ENCODE results near the gene CYP4B1. TPM values are rescaled to one million over a fixed set of nuclear protein-coding genes. Genes with fewer than 3 reads are reported as not detected.
"Not testable (repeated sequence)": the region's sequence is repeated elsewhere in the genome, so short reads cannot be mapped to it uniquely, and the experiment has no call there.

The CYP4B1 gene
- total RNA-seq, 1 donor = not detected

DNA sequence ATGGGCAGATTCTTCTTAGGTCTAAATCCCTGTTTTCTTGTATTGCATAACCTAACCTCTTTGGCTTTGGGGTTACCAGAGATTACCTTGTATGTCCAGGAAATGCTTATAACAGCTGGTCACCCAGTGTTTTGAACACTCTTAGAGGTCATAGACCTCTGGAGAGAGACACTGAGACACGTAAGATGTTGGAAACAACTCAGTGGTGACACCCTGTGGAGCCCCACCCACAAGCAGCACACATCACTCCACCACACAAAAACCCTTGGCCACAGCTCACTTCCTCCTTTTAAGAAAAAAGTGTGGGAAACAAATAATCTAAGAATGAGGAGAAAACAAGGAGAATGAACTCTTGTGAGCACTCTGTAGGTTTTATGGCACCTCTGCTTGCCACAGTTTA is 26.3 kb upstream of the CYP4B1 start:
- H3K4me3 ChIP-seq (ENCODE audit: low read length) = no peak overlapping the region
- peaks cover 12% of the 10 kb centered on the region for H3K9me3 ChIP-seq (ENCODE audit: low read depth, low read length)
- H3K27me3 ChIP-seq (ENCODE audit: insufficient read depth, low read length) = no peaks in the 10 kb centered on the region
- no peaks in the 10 kb centered on the region for H3K4me1 ChIP-seq (ENCODE audit: insufficient read depth, low read length)

DNA sequence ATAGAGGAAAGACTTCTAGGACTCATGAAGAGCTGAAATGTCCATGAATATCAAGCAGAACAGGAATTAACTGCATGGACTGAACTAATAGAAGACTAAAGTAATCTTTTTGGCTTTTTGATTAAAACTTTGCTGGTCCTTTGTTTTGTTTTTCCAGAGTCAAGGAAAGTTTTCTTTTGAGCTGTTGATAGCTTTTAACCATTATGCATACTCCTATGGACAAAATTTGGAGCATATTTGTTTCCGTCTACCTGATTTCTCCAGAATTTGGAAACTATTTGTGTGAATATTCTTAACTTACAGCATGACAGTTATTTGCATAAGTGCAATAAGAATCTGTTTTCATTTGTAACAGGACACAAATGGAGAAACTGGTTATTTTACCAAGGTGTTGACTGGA is 24.5 kb upstream of the CYP4B1 start:
- Histone ChIP-seq H3K27me3 (ENCODE audit: insufficient read depth, low read length) (no peaks in the 10 kb centered on the region), H3K4me3 (ENCODE audit: low read length) (no peak overlapping the region), H3K9me3 (ENCODE audit: low read depth, low read length) (peaks cover 12% of the 10 kb centered on the region), H3K4me1 (ENCODE audit: insufficient read depth, low read length) (no peaks in the 10 kb centered on the region)

DNA sequence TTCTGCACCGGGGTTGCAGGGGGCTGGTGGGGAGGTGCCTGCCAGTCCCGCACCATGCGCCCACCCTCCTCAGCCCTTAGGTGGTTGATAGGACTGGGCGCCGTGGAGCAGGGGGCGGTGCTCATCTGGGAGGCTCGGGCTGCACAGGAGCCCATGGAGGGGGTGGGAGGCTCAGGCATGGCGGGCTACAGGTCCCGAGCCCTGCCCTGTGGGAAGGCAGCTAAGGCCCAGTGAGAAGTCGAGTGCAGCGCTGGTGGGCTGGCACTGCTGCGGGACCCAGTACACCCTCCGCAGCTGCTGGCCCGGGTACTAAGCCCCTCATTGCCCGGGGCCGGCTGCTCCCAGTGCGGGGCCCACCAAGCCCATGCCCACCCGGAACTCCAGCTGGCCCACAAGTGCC is 20.4 kb upstream of the CYP4B1 start:
- H3K4me1 ChIP-seq (ENCODE audit: insufficient read depth, low read length); H3K4me3 ChIP-seq (ENCODE audit: low read length); H3K9me3 ChIP-seq (ENCODE audit: low read depth, low read length); H3K27me3 ChIP-seq (ENCODE audit: insufficient read depth, low read length): not testable (repeated sequence)

DNA sequence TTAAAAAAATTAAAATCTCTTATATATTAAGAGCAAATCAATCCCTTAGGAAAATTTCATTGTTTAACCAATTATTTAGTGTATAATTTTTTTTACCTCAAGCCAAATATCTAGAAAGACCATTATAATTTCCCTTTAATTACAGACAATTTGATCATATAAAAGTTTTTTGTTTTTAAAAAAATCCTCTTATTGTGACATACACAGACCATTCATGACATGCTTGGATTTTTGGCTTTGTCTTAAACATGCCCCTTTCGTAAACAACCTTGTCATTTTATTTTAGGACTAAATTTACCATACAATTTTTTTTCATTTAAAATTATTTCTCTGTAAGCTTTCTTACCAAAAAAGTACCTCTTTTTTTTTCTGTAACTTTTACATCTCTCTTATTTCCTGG is 14.2 kb upstream of the CYP4B1 start:
- Histone ChIP-seq H3K9me3 (ENCODE audit: low read depth, low read length) (peaks cover 7% of the 10 kb centered on the region), H3K27me3 (ENCODE audit: insufficient read depth, low read length) (no peaks in the 10 kb centered on the region), H3K4me1 (ENCODE audit: insufficient read depth, low read length) (no peaks in the 10 kb centered on the region), H3K4me3 (ENCODE audit: low read length) (no peak overlapping the region)

DNA sequence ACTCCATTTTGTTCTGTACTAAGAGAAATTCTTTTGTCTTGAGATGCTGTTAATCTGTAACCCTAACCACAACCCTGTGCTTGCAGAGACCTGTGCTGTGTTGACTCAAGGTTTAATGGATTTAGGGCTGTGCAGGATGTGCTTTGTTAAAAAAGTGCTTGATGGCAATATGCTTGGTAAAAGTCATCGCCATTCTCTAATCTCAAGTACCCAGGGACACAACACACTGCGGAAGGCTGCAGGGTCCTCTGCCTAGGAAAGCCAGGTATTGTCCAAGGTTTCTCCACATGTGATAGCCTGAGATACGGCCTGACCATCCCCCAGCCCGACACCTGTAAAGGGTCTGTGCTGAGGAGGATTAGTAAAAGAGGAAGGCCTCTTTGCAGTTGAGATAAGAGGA is 10.2 kb upstream of the CYP4B1 start:
- H3K4me3 ChIP-seq (ENCODE audit: low read length); H3K9me3 ChIP-seq (ENCODE audit: low read depth, low read length); H3K4me1 ChIP-seq (ENCODE audit: insufficient read depth, low read length); H3K27me3 ChIP-seq (ENCODE audit: insufficient read depth, low read length): not testable (repeated sequence)

DNA sequence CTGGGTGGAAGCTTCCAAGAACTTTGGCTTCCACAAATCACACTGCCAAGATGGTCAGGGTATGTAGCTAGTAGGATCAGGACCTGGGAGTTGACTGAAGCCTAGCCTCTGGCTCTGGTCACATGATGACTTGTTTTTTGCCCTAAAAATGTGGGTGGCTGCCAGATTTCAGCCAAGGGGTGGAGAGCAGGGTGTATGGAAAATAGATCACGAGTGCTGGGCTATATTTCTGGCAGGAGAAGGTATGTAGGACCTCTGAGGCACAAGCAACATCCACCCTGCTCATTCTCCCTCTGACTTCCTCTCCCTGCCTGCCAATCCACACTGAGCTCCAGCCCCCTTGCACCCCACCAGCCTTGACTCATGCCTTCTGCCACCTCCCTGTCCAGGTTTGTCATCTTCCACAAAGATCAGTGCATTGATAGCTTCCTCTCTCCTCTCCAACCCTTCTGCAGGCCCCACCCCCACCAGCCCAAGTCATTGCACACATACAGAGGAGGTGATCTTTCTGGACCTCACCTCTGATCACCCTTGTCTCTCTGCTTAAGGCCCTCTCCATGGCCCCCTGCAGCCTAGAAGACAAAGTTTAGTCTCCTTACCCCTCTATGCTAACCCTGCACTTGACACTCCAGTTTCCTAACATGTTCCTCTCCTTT is 8.3 kb upstream of the CYP4B1 start:
- H3K27me3 ChIP-seq (ENCODE audit: insufficient read depth, low read length) = no peaks in the 10 kb centered on the region
- no peak overlapping the region for H3K4me3 ChIP-seq (ENCODE audit: low read length)
- no peaks in the 10 kb centered on the region for H3K4me1 ChIP-seq (ENCODE audit: insufficient read depth, low read length)
- no peaks in the 10 kb centered on the region for H3K9me3 ChIP-seq (ENCODE audit: low read depth, low read length)

DNA sequence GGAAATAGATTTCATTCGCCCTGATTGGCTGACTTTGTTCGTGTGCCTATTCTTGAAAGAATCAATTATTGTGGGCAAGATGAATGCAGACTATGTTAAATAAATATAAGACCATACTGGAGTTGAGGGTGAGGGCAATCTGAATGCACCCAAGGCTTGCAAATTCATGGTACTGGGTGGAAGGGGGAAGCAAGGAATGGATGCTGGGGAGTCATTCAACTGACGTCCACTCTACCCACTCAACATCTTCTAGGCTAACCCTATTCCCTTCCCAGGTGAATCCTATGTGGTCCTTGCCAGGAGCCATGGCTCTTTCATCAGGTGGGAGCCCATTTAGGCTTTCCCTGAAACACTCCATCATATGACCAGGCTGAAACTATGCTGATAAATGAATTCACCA is 5.7 kb upstream of the CYP4B1 start:
- Histone ChIP-seq H3K9me3 (ENCODE audit: low read depth, low read length) (no peaks in the 10 kb centered on the region), H3K27me3 (ENCODE audit: insufficient read depth, low read length) (no peaks in the 10 kb centered on the region), H3K4me1 (ENCODE audit: insufficient read depth, low read length) (no peaks in the 10 kb centered on the region), H3K4me3 (ENCODE audit: low read length) (no peak overlapping the region)

DNA sequence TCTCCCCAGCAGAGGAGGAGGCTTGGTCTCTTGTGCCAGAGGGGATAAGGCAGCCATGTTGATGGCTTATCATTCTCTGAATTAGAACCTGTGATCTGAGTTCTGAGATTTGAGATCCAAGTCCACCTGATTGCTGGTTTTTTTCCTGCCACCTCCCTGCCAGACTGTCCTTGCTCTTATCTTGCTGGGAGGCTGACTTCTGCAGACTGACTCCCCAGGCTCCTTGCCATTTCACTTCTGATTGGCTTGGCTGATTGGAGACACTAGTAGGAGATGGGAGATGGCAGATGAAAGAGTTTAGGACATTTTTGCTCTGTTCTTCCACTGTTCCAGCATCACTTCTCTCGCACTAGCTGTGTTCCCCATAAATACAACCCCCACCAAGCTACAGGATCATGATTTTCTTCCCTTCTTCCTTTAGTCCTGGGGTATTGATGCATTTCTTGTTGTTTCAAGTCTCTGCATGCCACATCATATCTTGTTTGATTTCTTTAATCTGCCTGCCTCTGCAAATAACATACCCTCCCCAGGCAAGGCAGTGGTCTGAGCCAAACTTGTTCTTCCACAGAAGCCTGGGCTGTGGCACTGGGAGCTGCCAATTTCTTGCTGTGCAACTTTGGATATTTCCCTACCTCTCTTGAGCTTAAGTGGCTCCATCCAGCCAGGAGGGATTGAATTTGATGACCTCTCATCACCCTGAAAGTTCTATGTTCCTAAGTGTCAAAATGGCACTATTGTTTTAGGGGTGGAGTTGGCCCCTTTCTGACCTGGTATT is 963 bp upstream of the CYP4B1 start:
- no peak overlapping the region for H3K4me3 ChIP-seq (ENCODE audit: low read length)
- H3K4me1 ChIP-seq (ENCODE audit: insufficient read depth, low read length) = no peaks in the 10 kb centered on the region
- no peaks in the 10 kb centered on the region for H3K27me3 ChIP-seq (ENCODE audit: insufficient read depth, low read length)

DNA sequence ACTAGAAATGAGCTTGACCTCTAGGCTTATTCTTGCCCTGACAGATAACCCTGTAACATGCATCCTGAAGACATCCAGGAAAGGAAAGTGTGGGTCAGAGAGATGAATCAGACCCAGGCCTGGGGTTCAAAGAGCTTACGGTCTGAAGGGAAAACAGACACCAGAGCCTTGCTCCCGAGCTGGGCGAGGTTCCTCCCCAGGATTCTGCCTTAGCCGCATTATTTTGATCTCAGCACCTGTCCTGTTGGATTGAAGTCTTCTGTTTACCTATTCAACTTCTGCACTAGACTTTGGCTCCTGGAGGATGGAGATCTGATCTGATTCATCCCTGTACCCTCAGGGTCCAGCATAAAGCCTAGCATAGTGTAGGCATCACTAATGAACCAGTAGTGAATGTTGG is 1.9 kb downstream of the CYP4B1 start:
- Histone ChIP-seq H3K27me3 (ENCODE audit: insufficient read depth, low read length) (no peaks in the 10 kb centered on the region), H3K4me3 (ENCODE audit: low read length) (no peak overlapping the region), H3K4me1 (ENCODE audit: insufficient read depth, low read length) (no peaks in the 10 kb centered on the region), H3K9me3 (ENCODE audit: low read depth, low read length) (no peaks in the 10 kb centered on the region)

More for the DNA sequence above, 963 bp upstream of the CYP4B1 start:
- H3K9me3 ChIP-seq (ENCODE audit: low read depth, low read length) = no peaks in the 10 kb centered on the region

DNA sequence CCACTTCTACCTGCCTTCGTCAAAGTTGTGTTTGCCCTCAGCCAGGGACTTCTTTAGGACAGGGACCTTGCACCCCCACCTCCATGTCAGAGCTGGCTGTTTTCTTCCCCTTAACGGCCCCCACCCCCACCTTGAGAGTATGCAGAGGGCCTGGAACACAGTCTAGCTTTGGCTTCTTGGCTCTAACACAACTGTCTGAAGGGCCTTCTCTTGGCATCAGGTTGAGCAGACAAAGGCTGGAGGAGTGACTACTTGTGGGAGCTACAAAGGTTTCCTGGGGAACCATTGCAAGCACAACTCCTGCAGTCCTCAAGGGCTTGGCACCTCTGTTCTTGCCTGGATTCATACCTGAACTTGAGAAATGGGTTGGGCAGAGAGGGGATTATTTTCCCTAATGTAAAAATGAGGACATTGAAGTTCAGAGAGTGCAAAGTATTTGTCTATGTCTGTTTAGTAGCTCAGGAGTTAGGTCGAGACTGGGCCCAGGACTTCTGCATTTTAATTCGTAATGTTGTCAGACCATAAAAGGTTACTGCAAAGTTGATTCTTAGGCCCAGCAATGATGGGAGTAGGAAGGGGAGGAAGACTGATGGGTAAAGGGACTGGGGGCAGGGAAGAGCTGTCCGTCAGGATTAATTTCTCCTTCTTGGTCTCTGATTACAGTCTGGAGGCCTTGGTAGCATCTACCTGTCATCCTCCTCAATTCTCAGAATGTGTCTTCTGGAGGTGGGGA is 2.6 kb downstream of the CYP4B1 start:
- Histone ChIP-seq H3K27me3 (ENCODE audit: insufficient read depth, low read length) (no peaks in the 10 kb centered on the region), H3K4me1 (ENCODE audit: insufficient read depth, low read length) (no peaks in the 10 kb centered on the region), H3K4me3 (ENCODE audit: low read length) (no peak overlapping the region), H3K9me3 (ENCODE audit: low read depth, low read length) (no peaks in the 10 kb centered on the region)

DNA sequence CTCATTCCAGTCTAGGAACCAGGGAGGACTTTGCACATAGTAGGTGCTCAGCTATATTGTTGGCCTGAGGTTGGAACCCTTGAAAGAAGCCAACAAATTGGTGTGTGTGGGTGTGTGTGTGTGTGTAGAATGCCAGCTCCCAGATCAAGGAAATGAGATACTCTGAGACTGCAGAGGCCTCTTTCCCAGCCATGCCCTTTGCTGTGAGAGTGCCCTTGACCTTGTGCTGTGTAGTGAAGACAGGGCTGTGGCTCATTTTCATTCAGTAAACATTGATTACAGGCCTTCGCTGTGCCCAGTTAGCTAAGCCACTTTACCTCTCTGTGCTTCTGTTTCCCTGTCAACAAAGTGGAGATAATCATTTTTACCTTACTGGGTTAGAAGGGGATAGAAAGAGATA is 3.2 kb downstream of the CYP4B1 start:
- no peak overlapping the region for H3K4me3 ChIP-seq (ENCODE audit: low read length)
- no peaks in the 10 kb centered on the region for H3K4me1 ChIP-seq (ENCODE audit: insufficient read depth, low read length)
- H3K27me3 ChIP-seq (ENCODE audit: insufficient read depth, low read length) = no peaks in the 10 kb centered on the region
- no peaks in the 10 kb centered on the region for H3K9me3 ChIP-seq (ENCODE audit: low read depth, low read length)

DNA sequence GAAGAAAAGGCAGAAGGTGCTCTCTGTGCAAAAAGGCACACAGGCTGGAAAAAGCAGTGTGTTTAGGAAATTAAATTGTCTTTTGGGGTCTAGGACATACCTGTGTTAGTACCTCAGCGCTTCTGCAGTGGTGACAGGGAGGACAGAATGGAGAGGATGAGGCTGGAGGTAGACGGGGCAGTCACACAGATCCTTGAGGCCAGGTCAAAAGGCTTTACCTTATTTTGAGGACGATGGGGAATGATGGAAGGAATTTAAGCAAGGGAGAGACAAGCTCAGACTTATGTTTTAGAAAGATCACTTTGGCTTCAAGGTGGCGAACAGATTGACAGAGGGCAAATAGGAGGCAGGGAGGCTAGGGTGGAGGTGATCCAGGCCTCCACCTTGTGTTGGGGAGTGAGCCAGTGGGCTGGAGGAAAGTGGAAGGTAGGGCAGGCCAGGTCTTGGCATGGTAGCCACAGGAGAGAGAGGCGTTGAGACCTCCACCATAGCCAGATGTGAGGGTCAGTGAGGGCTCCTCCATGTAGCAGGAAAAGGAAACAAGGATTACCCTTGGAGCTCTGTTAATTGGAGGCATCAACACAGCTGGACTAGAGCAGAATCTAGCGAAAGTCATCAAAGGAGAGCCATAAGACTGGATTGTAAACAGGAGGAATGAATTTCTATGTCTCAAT is 4.2 kb downstream of the CYP4B1 start:
- Histone ChIP-seq H3K27me3 (ENCODE audit: insufficient read depth, low read length) (no peaks in the 10 kb centered on the region), H3K4me1 (ENCODE audit: insufficient read depth, low read length) (no peaks in the 10 kb centered on the region), H3K4me3 (ENCODE audit: low read length) (no peak overlapping the region), H3K9me3 (ENCODE audit: low read depth, low read length) (no peaks in the 10 kb centered on the region)

DNA sequence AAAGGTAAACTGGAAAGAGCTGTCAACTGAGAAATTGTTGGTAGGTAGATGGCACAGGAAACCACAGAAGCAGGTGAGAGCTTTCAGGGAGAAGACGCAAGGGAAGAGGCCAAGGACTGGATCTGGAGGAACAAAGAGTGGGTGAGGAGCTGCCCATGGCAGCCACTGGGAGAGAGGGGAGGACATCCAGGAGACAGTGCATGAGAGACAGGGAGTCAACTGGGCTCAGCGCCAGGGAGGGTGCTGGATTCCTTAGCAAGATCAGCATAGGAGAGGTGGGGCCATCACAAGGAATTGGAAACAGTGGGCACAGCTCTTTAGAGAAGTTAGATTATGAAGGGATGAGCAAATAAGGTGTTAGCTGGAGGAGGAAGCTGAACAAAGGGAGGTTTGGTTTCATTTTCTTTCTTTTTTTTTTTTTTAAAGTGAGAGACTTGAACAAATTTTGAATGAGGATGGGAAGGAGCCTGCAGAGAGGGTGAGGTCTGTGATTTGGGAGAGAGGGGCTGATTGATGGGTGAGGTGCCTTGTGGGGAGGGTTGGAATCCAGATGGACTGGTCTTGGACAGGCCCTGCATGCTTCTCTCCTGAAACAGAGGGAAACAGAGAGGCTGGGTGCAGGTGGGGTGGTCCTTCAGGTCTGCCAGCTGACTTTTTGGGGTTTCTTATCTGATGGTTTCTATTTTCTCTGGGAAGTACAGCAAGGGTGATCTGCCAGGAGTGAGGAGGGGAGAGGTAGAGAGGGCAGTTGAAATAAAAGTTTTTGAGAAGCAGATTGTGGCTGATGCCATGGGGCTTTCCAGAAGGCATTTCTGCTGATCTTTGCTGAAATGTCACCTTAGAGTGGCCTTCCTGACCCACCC is 5.4 kb downstream of the CYP4B1 start:
- H3K4me1 ChIP-seq (ENCODE audit: insufficient read depth, low read length) = no peaks in the 10 kb centered on the region
- H3K4me3 ChIP-seq (ENCODE audit: low read length) = no peak overlapping the region
- no peaks in the 10 kb centered on the region for H3K9me3 ChIP-seq (ENCODE audit: low read depth, low read length)
- no peaks in the 10 kb centered on the region for H3K27me3 ChIP-seq (ENCODE audit: insufficient read depth, low read length)

DNA sequence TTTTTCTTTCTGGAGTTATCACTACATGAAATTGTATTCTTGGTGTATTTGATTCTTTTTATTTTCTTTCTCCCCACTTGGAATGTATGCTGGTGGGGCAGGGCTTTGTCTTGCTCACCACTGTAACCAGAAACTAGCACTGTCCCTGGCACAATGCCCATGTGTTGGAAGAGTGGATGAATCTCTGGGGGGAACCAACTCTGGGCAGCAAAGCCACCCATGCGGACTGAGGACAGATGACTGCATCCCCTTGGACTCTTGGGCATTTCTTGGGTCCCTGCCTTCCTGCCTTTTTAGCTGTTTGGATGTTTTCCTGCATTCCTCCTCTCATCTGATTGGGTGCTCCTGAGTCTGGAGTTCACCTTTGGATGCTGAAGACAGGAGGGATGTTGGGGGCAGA is 6.1 kb downstream of the CYP4B1 start:
- no peaks in the 10 kb centered on the region for H3K9me3 ChIP-seq (ENCODE audit: low read depth, low read length)
- no peaks in the 10 kb centered on the region for H3K27me3 ChIP-seq (ENCODE audit: insufficient read depth, low read length)
- no peak overlapping the region for H3K4me3 ChIP-seq (ENCODE audit: low read length)
- no peaks in the 10 kb centered on the region for H3K4me1 ChIP-seq (ENCODE audit: insufficient read depth, low read length)

Data from mononuclear cell (primary cell).